HepG2 (cell line): ENCODE measurements around the gene TOX4. TPM values are rescaled to one million over a fixed set of nuclear protein-coding genes. Genes with fewer than 3 reads are reported as not detected.

Experiments
- IRF9 ChIP-seq: sonication (generic); formaldehyde crosslinking; IDR thresholded peaks from 2 replicates; pipeline ENCODE4 v1.8.0; 2022; ENCODE audit warnings: missing genetic modification reagents, mild to moderate bottlenecking, borderline replicate concordance
- MATR3 ChIP-seq: sonication (generic); formaldehyde crosslinking; IDR thresholded peaks from 2 replicates; pipeline ENCODE4 v1.4.0; 2020; ENCODE audit warnings: missing genetic modification reagents
- NFAT5 ChIP-seq: sonication (generic); formaldehyde crosslinking; IDR thresholded peaks from 2 replicates; pipeline ENCODE4 v1.4.0; 2020; ENCODE audit warnings: missing genetic modification reagents
- NFYB ChIP-seq: sonication (generic); formaldehyde crosslinking; IDR thresholded peaks from 2 replicates; pipeline ENCODE4 v1.4.0; 2020; ENCODE audit warnings: missing genetic modification reagents
- PCBP1 ChIP-seq: fragments of 200-400 bp; formaldehyde crosslinking; IDR thresholded peaks from 2 replicates; pipeline ENCODE4 v1.6.1; 2017; ENCODE audit warnings: mild to moderate bottlenecking, low read depth, low read length, borderline replicate concordance
- PHF21A ChIP-seq: sonication (generic); formaldehyde crosslinking; IDR thresholded peaks from 2 replicates; pipeline ENCODE4 v1.5.0; 2020; ENCODE audit warnings: mild to moderate bottlenecking, missing genetic modification reagents
- SSRP1 ChIP-seq: IDR thresholded peaks from 2 replicates; pipeline ENCODE4 v1.6.1; 2016; ENCODE audit warnings: control low read depth
- ZBTB8A ChIP-seq: sonication (generic); formaldehyde crosslinking; IDR thresholded peaks from 2 replicates; pipeline ENCODE4 v1.4.0; 2020; ENCODE audit warnings: mild to moderate bottlenecking, low read depth, missing genetic modification reagents, borderline replicate concordance
- ZNF18 ChIP-seq: sonication (generic); formaldehyde crosslinking; IDR thresholded peaks from 2 replicates; pipeline ENCODE4 v1.8.0; 2022; ENCODE audit warnings: mild to moderate bottlenecking, missing genetic modification reagents; ENCODE audit not compliant: insufficient replicate concordance
- ZNF224 ChIP-seq: sonication (generic); formaldehyde crosslinking; IDR thresholded peaks from 2 replicates; pipeline ENCODE4 v1.5.0; 2020; ENCODE audit warnings: mild to moderate bottlenecking, missing genetic modification reagents
- ZNF335 ChIP-seq: sonication (generic); formaldehyde crosslinking; IDR thresholded peaks from 2 replicates; pipeline ENCODE4 v1.4.0; 2020; ENCODE audit warnings: missing genetic modification reagents
- ZNF574 ChIP-seq: sonication (generic); formaldehyde crosslinking; IDR thresholded peaks from 2 replicates; pipeline ENCODE4 v1.4.0; 2020; ENCODE audit warnings: missing genetic modification reagents
- ZNF891 ChIP-seq: sonication (generic); formaldehyde crosslinking; IDR thresholded peaks from 2 replicates; pipeline ENCODE4 v1.5.0; 2020; ENCODE audit warnings: mild to moderate bottlenecking, missing genetic modification reagents
- ZSCAN22 ChIP-seq: sonication (generic); formaldehyde crosslinking; IDR thresholded peaks from 2 replicates; pipeline ENCODE4 v1.4.0; 2020; ENCODE audit warnings: mild to moderate bottlenecking, missing genetic modification reagents
- polyA plus RNA-seq, 8 experiments: library from polyadenylated mRNA; depleted of rRNA in 3 of 8; stranded (reverse) in 7 of 8; unstranded in 1 of 8; fragments of >200 nt; fragmentation: Illumina TruSeq in 4 of 8; extraction: Trizol in 4 of 8; gene quantifications; 2 replicates each; pipeline versions ENCODE4 v1.2.1 to v1.2.3, GENCODE V29; 2011 to 2016; ENCODE audit warnings: low read depth in 4 of 8, missing spikeins in 1 of 8, mixed read lengths in 1 of 8; ENCODE audit not compliant: insufficient read depth in 1 of 8
- total RNA-seq, 5 experiments: library from RNA; depleted of rRNA; stranded (reverse); fragments of >200 nt; fragmentation: Illumina TruSeq; extraction: Trizol; gene quantifications; 2 replicates each; pipeline ENCODE4 v1.2.3, GENCODE V29; 2016; ENCODE audit warnings: low read depth in 1 of 5

Gene TOX4
- total and polyA plus RNA-seq, 2 of the 13 experiments (the other 11 are each of a cell fraction or from before 2014, with no cell fraction given): 71.8 to 163 TPM

- no peak for TF ChIP-seq ZSCAN22 (CRISPR knock-in tag)
- TF ChIP-seq ZNF574 (CRISPR knock-in tag): peak; percentile 98
- no peak for TF ChIP-seq NFAT5 (CRISPR knock-in tag)
- peak; percentile 41 for TF ChIP-seq ZNF18 (CRISPR knock-in tag)
- TF ChIP-seq MATR3: no peak
- no peak for TF ChIP-seq ZBTB8A (CRISPR knock-in tag)
- no peak; the same call in 1 of the 2 replicates for TF ChIP-seq SSRP1 (CRISPR knock-in tag)
- 0 out of 2 replicates have a peak, but pooled peaks have one; percentile 84 for TF ChIP-seq ZNF224 (CRISPR knock-in tag)
- peak; percentile 99 for TF ChIP-seq PHF21A (CRISPR knock-in tag)
- TF ChIP-seq IRF9 (CRISPR knock-in tag): peak; percentile 74; the same call in 1 of the 2 replicates
- TF ChIP-seq NFYB (CRISPR knock-in tag): peak; percentile 98
- TF ChIP-seq ZNF335: peak; percentile 100
- peak; percentile 93; the same call in 1 of the 2 replicates for TF ChIP-seq PCBP1
- peak; percentile 91; the same call in 1 of the 2 replicates for TF ChIP-seq ZNF891 (CRISPR knock-in tag)
These were observed 20.9 kb upstream of the TOX4 start, which contains the start of gene CHD8 (continued) for GRCh38 chr14:21455912-21456667.
